CD1c-positive myeloid dendritic cell (primary cell): Measurements from ENCODE around the gene VOPP1.
"Not testable (repeated sequence)": the region's sequence is repeated elsewhere in the genome, so short reads cannot be mapped to it uniquely, and the experiment has no call there.

Source experiments
- DNase-seq: peaks from one replicate; pipeline ENCODE4 v3.0.0-alpha.2; 2016; ENCODE audit errors: extremely low spot score

Gene VOPP1, protein sequence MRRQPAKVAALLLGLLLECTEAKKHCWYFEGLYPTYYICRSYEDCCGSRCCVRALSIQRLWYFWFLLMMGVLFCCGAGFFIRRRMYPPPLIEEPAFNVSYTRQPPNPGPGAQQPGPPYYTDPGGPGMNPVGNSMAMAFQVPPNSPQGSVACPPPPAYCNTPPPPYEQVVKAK

DNA sequence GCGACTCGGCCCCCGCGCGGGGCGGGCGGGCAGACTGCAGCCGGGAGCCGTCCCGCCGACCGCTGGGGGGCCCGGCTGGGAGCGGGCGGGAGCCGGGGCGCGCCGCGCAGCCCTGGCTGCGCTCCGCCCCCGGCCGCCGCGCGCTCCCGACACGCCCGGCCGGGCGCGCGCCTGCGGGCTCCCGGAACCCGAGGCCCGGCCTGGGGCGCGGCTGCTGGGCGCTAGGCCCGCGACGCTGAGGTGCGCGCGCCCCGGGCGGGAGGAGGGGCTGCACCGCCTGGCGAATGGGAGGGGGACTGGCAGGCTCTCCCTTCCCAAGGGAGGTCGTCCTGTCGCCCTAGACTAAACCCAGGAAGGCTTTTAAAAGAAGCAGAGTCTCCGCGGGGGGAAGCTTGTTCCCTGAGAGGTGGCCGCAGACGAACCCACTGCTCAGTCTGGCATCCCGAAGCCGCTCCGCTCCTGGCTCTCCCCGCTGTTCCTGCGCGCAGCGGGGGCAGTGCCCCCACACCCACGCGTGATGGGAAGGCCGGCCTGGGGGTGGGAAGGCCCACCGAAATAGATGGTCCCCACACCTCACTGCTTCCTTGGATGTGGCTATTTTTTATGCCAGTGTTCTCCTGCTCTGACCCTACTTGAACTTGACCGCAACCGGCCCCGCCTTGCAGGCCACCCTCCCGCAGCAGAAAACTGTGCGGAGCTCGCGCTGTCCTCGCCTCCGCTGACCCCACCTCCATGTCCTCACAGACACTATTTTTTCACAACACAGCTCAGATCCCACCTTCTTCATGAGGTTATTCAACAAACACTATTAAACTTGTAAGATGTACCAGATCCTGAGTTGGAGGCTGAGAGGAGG, at the start of gene VOPP1:
VOPP1 (minus strand) TSS at position 125 of the 856 bp plus-strand sequence. CDS start 178 bp downstream, outside the sequence.
- DNase-seq = peak; percentile 87

DNA sequence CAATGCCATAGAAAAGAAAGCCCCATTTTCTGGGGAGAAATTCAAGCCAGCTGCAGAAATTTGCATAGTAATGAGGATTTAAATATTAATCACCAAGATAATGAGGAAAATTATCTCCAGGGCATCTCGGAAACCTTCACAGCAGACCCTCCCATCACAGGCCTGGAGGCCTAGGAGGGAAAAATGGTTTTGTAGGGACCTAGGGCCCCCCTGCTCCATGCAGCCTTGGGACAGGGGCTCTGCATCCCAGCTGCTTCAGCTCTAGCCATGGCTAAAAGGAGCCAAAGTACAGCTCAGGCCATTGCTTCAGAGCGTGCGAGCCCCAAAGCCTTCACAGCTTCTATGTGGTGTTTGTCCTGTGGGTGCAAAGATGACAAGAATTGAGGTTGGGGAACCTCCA, 46.6 kb upstream of the VOPP1 start:
- no peak for DNase-seq

DNA sequence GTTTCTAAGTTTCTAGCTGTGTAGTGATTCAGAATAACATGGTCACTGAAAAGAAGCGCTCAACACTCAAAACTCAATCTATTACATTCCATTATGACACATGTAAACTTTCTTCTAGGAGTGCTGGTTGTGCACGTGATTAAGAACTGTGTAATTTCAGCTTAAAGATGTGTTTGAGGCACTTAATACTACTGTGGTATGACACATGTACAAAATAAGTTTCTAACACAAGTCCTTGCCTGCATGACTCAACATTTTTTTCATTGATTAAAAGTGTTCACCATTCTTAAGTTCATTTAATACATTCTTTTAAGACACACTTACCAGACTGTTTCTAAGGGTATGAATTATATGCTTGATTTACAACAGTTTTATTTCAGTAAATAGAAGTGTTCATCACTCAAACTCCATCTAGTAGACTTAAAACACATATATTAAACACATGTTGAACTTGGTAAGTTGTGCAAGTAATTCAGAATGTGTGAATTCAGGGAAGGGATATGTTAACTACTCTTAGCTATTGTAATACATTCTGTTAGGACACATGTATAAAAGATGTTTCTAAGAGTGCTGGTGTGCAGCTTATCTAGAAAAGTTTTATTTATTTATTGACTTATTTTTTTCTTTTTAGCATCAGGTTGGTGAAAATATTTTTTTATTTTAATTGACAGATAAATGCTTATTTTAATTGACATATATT, 42.2 kb upstream of the VOPP1 start:
- not testable (repeated sequence) for DNase-seq

DNA sequence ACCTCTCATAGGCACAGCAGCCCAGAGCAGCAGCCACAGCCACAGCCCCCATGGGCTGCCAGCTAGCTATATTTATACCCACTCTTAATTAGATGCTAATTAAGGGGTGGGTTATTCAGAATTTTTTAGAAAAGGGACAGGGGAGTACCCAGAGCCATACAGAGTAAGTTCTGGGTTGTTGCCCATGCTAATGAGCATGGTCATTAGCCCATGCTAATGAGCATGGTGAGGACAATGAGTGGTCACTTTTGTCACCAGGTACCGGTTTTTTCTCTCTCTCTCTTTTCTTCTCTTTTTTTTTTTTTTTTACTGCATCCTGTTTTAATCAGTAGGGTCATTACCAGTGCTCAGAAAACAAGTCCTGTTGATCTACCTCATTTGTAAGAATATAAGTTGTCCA, 37.4 kb upstream of the VOPP1 start:
- not testable (repeated sequence) for DNase-seq

DNA sequence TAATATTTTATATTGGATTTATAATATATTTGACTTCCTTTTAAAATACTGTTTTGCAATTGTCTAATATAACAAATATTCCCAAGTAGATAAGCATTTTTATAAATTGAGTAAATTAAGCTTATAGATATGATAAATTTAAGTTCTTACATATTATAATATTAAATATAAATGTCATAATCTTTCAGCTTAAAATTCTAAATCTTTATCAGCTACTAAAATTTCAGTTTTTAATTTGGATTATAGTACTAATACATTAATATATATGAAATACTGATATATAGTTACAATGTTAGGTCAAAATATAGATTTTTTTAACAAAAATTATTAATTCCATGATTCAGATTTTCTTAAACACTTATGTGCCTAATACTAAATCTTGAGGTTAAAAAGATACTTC, 33.4 kb upstream of the VOPP1 start:
- not testable (repeated sequence) for DNase-seq

DNA sequence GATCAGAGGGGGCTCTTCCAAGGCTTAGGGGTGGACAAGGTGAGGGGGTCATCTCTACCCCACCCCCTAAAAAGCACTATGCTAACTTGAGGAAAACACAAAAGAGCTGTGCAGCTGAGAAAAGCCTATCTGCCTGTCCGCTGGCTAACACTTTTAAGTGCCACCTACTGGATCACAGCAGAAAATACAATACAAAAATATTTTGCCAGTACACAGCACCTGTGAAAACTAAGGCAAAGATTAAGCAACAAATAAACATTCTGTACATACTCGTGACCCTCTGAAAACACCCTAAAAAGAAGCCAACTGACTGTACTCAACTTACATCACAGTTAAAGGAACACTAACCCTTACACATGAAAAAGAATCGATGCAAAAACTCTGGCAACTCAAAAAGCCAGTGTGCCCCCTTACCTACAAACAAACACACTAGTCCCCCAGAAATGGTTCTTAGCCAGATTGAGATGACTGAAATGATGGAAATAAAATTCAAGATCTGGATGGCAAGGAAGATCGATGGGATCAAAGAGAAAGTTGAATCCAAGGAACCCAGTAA, 25.7 kb upstream of the VOPP1 start:
- DNase-seq = peak; percentile 35

DNA sequence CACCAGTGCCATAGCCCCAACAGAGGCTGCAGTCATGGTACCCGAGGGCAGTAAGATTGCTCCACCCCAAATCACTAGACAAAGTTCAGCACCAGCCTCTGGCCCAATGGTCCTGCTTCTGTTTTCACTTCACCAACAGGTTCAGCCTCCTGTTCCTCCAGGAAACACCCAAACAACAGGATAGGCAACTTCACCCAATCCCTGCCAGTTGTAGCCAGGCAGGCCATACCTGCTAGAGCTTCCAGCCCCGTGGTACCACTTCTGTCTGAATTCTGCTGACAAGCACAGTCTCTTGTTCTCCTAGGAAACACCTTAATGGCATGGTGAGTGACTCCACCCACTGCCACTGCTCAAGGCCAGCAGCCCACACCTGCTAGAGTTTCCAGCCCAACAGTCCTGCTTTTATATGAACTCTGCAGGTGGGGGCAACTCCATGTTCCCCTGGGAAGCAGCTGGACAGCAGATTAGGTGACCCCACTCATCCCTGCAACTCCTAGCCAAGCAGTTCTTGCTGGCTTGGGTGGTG, 25.0 kb upstream of the VOPP1 start:
- DNase-seq = not testable (repeated sequence)

DNA sequence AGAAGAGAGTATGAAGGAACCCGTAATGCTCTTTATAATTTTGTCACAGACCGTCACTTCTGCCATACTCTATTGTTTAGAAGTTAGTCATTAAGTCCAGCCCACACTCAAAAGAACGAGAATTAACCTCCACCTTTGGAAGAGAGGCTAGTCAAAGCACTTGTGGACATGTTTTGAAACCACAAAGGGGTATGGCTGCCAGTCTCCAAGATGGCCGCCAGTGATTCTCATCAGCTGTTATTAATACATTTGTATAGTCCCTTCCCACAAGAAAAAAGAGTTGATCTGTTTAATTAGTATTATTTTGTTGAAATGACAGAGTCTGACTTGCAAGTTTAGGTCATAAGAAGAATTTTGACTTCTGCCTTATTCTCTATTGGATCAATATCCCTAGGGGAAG, 23.2 kb upstream of the VOPP1 start:
- no peak for DNase-seq

DNA sequence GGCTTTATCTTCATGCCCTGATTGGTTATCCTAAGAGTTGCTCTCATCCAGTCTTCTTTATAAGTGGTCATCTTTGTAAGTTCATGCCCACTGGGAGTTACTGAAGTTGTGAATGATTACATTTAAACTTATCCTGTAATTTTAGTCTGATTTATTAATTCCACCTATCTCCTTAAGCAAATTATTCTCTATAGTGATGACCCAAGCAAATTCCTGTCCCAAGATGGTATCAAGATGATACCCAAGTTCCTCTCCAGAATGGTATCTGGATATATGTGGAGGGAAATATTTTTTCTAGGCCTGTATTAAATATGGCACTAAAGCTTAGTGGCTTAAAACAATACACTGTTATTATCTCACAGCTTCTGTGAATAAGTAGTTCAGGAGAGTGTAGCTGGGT, 22.6 kb upstream of the VOPP1 start:
- DNase-seq = no peak

DNA sequence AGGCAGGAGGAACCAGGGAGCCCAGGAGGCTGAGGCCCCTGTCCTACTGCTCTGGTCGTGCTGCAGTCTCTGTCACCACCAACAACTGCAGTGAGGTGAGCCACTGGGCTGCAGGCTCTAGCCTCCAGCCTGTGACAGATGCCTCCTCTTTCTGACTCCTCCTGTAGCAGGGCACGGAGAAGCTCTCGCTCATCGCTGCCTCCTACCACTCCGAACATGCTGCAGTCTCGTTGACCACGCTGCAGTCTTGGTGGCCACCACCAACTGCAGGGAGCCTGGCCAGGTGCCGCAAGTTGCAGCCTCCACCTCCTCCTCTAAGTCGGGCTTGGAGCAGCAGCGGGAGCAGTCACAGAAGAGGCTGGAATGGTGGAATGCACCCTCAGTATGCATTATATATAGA, 22.1 kb upstream of the VOPP1 start:
- DNase-seq = no peak

DNA sequence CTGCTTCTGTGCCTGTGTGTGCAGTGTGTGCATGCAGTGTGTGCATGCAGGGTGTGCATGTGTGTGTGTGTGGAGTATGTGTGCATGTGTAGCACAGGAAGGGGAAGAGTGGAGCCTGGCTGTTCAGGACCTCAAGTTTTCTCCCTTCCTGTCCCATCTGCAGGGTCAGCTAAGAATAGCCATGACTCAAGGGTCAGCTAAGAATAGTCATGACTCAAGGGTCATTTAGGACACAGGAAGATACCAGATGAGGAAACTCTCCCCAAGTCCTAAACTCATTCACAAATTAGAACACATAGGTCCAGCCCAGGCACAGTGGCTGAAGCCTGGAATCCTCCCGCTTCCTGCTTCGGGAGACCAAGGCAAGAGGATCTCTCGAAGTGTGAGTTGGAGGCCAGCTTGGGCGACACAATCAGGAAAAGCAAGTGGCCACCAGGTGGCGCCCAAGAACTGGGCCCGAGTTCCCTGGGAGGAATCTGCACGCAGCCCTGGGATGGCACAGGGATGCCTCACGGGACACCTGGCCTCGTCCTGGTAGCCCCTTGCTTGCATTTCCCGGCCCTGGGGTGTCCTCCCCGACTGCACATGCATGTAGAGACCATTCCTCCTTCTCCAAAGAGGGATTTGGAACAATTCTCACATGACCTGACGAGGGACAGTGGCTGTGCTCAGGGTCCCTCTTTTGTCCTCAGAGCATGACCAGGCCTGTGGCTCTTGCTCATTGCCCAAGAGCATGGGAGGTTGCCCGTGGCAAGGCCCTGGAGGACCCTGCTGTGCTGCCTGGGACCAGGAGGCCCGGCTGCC, 21.4 kb upstream of the VOPP1 start:
- DNase-seq = peak; percentile 80

DNA sequence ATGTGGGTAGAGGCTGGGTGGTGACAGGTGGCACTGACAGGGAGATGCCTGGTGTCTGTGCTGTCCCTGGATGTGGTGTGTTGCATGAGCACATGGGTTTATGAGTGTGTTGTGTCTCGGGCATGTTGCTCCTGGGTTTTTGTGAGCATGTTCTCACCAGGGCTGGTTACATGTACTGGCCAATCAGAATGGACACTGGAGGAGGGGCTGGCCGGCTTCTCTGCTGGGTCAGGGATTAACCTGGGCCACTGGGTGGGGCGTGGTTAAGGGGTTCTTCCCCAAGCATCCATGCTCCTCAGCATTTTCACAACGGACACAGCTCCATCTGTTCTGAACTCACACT, 20.8 kb upstream of the VOPP1 start:
- no peak for DNase-seq

DNA sequence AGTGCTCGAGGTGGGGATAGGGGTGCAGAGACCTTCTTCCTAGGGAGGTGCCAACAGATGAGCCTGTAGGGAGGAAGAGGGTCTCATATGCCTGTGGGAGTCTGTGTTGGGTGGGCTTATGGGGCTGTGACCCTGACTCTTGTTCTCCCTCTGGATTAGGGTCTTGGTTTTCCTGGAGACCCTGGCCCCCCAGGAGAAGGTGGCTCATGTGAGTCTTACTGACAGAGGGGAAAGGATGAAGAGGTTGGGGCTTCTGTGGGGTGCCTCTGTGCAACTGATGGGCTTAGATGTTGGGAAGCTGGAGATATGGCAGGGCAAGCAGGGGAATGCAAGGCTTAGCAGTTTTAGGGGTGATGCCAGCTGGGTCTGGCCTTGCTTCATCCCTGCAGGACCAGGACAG, 20.2 kb upstream of the VOPP1 start:
- DNase-seq = no peak

DNA sequence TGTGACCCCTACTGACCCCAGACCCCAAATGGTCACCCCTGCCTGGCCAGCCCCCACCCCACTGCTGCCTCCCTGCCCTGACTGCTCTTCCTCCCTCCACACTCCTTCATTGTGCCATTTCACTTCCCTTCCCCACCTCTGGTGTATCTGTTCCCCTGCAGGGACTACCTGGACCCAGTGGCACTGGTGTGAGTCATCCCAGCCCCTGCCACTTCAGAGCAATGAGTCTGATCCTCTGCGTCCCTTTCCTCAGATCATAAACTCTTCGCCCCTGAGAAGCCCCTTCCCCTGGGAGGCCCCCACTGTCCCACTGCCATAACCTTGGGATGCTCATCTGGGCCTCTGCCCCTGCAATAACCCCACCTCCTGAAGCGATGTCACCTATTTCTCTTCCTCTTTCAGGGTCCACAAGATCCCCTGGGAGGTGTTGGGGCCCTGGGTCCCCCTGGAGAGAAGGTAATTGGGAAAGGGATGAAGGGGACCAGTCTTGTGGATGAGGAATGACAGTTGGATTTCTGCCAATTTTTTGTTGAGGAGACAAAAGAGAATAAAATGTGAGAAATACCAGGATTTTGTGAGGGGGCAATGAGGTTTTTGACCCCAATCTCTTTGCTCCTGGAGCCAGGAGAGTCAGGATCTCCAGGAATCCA, 19.1 kb upstream of the VOPP1 start:
- DNase-seq = no peak

DNA sequence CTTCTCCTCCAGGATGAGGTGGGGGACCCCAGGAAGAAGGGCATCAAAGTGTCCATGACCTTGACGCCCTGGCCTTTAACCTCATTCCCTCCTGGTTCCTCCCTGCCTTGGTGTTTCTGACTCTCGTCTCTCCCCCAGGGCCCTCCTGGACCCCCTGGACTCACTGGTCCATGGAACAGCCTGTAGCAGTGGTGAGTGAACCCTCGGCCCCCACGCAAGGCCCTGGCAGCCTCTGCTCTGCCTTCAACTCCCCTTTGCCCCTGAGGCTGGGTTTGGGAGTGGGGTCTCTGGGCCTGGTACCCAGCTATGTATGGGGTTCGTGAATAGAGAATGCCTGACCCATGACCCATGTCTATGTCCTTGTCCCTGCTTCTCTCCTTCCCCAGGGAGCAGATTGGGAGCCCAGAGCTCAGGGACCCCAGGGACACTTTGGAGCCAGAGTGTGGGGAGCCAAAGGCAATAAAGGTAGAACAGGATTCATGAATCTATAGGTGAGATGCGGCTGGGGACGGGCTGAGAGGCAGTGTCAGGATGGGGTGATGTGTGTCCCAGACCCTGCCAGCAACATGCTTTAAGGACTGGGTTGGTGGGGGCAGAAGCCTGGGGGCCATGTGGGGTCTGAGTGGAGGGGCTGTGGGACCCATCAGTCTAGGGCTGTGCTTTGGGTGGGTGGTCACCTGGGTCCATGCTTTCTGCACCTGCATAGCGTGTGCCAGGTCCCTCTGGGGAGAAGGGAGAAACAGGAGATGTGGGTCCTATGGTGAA, 18.4 kb upstream of the VOPP1 start:
- DNase-seq = no peak

DNA sequence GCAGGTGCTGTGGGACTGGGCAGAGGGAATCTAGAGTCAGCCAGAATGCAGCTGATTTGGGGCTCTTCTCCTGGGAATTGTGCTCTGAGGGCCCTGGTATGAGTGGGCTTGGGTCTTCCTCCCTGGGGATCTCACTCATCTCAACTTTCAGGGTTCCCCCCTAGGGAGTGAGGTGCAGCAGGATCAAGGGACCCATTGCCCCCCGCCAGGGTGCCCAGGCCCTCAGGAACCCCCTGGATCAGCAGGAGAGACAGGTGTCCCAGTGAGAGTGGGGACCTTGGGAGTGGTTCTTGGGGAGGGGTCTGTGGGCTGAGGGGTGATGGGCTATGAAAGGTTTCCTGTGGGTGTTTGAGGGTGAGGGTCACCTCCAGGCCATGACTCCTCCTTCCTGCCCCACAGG, 17.6 kb upstream of the VOPP1 start:
- no peak for DNase-seq

DNA sequence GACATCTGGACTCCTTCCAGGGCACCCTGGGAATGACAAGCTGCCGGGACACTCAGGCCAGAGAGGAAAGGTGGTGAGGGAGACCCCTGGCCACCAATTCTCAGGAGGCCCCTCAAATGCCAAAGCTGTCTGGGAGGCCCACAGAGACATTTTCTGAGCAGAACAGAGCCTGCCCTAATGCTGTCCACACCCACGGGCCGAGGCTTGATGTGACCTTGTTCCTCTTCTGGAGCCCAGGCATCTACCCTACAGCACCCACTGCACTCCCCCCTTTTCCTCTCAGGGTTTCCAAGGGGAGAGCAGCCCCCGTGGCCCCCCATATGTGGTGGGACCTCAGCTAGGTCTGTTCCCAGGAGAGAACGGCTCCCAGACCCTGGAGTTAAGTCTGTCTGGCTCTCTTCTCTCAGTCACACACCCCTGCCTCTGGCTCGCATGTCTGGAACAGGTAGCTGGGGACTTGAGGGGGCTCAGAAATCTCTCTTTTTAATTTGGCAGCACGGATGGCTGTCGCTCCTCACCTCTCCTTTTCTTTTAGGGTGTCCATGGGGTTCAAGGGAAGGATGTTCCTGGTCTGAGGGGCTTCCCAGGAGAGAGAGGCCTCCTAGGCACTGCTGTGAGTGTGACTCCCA, 16.8 kb upstream of the VOPP1 start:
- DNase-seq = peak; percentile 72

DNA sequence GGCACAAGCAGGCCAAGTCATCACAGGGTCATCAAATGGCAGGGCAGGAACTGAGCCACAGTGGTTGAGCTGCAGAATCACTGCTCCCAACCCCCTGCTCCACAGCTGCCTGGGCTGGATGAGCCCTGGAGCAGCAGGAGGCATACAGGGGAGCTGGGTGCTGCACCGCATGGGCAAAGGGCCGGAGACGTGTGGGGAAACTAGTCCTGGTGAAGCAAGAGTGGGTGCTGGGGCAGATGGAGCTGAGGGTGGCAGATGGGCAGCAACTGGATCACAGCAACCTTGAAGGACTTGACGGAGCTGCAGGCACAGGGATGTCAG, 16.0 kb upstream of the VOPP1 start:
- DNase-seq = no peak

DNA sequence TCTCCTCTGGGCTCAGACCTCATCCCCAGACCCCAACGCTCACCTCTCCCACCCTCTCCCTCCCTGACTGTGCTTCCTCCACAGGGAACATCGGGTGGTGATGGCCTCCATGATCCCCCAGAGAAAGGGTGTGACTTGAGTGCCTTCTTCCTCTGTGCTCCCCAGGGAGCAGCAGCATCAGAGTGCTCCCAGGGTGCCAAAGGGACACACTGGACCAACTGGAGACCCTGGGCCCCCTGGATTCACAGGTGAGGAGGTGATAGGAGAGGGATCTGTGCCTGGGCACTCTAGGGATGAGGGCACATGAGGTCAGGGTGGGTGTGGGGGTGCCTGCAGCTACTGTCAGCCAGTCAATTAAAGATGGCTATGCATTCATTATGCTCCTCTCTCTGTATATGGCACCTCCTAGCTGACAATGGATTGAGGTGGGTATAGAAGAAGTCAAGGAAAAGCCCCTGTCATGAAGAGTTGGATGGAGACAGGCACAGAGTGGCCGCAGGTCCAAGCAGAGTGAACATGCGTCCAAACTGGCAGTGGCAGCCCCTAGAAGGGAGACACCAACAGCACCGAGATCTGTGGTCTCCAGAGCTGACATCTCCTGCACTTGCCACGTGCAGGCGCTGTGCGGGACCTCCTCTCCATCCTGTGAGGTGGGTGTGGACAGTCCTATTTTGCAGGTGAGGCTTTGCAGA, 15.5 kb upstream of the VOPP1 start:
- no peak for DNase-seq
